GM13977 (cell line): Measurements from ENCODE around the gene ARL6IP5.

ENCODE experiments used
- DNase-seq: peaks from one replicate; pipeline ENCODE4 v3.0.0; 2012; ENCODE audit warnings: low spot score
- in situ Hi-C: fragments of 300-500 bp; cut with MboI; formaldehyde crosslinking; loops from one replicate; pipeline ENCODE4 v1.12.0; 2022; ENCODE audit warnings: low sequenced_read_pairs, low pct_unique_long_range_greater_than_20kb, mixed read lengths, inconsistent platforms; ENCODE audit not compliant: unreplicated experiment
- TF ChIP-seq, protein P1 (sequence below): IDR thresholded peaks from 2 replicates; pipeline ENCODE4 v1.5.1; 2012; ENCODE audit warnings: mild to moderate bottlenecking, control low read depth; ENCODE audit not compliant: insufficient read depth; ENCODE audit errors: extremely low read depth, missing control alignments

The ARL6IP5 gene, protein sequence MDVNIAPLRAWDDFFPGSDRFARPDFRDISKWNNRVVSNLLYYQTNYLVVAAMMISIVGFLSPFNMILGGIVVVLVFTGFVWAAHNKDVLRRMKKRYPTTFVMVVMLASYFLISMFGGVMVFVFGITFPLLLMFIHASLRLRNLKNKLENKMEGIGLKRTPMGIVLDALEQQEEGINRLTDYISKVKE

DNA sequence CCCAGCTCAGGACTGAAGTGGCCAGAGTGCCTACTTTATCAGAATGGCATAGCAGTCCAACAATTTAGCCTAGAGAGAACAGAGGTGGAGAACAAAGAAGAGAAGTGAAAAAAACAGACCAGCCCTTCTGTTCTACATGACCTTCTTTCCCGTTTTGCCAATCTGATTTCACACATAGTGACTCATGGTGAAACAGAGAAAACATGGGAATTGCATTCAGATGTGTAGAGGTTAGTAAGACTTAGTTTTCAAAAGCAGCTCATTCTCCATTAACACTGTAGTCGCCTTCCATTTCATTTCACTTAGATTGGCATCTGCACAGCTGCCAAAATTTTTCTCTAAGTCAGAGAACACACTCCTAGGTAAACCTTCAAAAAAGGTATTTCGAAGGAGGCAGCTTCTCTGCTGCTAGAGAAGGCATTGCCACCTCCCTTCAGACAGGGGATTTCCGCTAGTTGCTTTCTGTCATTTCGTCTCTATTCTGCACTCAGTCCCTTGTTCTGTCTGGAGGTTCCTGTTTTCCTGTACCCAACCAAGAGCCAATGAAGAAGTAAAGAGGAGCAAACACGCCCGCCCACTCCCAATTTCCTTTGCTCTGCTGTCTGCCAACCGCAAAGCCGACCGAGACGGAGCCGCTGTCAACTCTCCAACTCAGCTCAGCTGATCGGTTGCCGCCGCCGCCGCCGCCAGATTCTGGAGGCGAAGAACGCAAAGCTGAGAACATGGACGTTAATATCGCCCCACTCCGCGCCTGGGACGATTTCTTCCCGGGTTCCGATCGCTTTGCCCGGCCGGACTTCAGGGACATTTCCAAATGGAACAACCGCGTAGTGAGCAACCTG, at the start of gene ARL6IP5:
Gene ARL6IP5 (plus strand): TSS at position 612 of the 842 bp plus-strand sequence. CDS start 111 bp downstream, at position 723.
- in situ Hi-C loops = no loop called here
- TF ChIP-seq, protein P1, sequence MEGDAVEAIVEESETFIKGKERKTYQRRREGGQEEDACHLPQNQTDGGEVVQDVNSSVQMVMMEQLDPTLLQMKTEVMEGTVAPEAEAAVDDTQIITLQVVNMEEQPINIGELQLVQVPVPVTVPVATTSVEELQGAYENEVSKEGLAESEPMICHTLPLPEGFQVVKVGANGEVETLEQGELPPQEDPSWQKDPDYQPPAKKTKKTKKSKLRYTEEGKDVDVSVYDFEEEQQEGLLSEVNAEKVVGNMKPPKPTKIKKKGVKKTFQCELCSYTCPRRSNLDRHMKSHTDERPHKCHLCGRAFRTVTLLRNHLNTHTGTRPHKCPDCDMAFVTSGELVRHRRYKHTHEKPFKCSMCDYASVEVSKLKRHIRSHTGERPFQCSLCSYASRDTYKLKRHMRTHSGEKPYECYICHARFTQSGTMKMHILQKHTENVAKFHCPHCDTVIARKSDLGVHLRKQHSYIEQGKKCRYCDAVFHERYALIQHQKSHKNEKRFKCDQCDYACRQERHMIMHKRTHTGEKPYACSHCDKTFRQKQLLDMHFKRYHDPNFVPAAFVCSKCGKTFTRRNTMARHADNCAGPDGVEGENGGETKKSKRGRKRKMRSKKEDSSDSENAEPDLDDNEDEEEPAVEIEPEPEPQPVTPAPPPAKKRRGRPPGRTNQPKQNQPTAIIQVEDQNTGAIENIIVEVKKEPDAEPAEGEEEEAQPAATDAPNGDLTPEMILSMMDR = no peak
- peak; percentile 79 for DNase-seq

DNA sequence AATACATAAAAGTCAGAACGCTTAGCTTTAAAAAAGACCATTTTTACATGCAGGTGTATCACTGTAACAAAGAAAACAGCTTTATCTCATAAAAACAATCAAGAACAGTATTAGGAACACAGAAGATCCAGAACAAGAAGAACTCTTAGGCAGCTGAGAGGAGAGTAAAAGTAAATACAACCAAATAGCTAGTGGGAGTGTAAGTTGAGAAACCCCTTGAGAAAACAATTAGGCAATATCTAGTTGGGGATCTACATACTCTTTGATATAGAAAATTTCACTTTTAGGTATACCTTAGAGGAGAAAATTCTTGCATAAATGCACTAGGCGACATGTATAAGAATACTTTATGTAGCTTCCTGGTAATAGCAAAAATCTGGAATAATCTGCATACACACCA, 40.1 kb upstream of the ARL6IP5 start:
- TF ChIP-seq, protein P1 = no peak
- DNase-seq = no peak
- in situ Hi-C loops = no loop called here

DNA sequence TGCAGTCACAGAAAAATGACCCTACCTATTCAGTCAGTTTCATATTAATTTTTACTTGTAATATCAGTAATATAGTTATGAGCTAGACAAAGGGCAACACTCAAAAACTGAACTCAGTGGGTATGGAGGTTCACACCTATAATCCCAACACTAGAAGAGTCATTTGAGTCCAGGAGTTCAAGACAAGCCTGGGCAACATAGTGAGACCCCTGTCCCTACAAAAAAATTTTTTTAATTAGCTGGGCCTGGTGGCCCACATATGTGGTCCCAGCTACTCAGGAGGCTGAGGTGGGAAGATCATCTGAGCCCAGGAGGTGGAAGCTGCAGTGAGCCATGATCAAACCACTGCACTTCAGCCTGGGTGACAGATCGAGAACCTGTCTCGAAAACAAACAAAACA, 35.7 kb upstream of the ARL6IP5 start:
- in situ Hi-C loops = no loop called here
- TF ChIP-seq, protein P1 = no peak
- DNase-seq = no peak

DNA sequence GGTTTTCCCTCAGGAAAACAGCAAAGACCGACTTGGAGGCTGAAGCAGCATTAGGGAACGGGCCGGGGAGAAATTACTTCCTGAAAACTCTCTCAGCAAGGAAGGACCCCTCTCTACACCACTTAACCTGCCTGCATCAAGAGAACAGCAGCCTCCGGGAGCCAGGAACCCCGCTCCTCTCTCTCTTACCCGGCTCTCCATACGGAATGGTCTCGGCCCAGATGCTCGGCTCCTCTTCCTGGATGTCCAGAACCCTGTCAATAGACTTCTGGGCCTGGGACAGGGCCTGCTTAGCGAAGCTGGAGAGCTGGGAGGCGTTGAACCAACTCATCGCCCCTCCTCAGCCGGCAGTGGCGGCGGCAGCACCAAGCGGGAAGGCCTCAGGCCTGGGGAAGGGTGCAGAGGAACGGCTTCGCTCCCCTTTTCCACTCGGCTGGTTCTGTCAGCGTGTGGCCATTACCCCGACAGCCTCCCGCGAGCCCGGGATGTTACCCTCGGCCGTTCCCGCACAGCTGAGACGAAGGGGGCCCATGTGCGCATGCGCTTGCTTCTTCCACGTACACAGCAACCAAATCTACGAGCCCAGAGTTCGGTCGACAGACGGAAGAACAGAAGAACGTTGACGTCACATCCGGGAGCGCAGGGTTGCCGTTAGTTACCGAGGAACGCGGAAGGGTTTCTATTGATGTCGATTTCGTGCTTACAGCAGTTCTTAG, 32.8 kb upstream of the ARL6IP5 start, which contains the start of gene TMF1:
Gene TMF1 (minus strand): TSS at position 578 of the 716 bp plus-strand sequence. CDS start 247 bp downstream, at position 331.
- in situ Hi-C loops = no loop called here
- TF ChIP-seq, protein P1 = no peak
- peak; percentile 88 for DNase-seq

DNA sequence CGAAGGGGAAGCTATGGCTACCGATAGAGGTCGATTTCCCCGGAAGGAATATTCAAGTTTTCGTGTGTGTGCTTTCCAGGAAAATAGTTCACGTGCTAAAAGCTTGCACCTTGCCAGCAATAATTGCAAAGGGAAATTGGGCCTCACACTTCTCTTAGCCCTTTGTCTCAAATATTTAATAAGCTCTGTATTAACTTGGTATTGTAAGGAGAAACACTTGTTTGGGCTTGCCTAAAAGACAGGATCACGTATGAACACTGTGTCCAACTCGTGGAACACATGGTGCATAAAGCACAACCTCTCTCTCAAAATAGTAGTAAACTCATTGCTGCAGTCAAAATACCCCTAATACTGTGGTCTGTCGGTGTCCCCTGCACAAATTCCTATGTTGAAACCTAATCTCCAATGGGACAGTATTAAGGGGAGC, 32.3 kb upstream of the ARL6IP5 start:
- in situ Hi-C loops = no loop called here
- DNase-seq = no peak

More for the DNA sequence above, 32.3 kb upstream of the ARL6IP5 start:
- TF ChIP-seq, protein P1 = no peak
